H1 (cell line): ENCODE results near the gene SLC4A1AP. TPM values are rescaled to one million over a fixed set of nuclear protein-coding genes. Genes with fewer than 3 reads are reported as not detected.

Experiments used
- CTCF ChIP-seq, 3 experiments: IDR thresholded peaks; 1 replicate in 2 of 3; 2 replicates in 1 of 3; pipeline versions ENCODE4 v1.5.1 to v1.6.1; 2011; ENCODE audit warnings: low read length in 3 of 3, mild to moderate bottlenecking in 3 of 3, inconsistent platforms in 2 of 3, low read depth in 1 of 3, moderate library complexity in 1 of 3; ENCODE audit not compliant: insufficient read depth in 1 of 3; ENCODE audit errors: control extremely low read depth in 1 of 3
- HDAC2 ChIP-seq, 2 experiments: fragments of 300-600 bp in 1 of 2; sonication (generic) in 1 of 2; IDR thresholded peaks; 2 replicates each; pipeline ENCODE4 v1.6.1; 2011 to 2012; ENCODE audit warnings: low read depth in 2 of 2, low read length in 2 of 2, mild to moderate bottlenecking in 2 of 2, moderate library complexity in 2 of 2, borderline replicate concordance in 1 of 2, inconsistent platforms in 1 of 2
- JUND ChIP-seq: IDR thresholded peaks from 2 replicates; pipeline ENCODE4 v1.6.1; 2011; ENCODE audit warnings: mild to moderate bottlenecking, improper control_type of control experiment, low read length
- SUZ12 ChIP-seq: fragments of 200-600 bp; sonication (generic); IDR thresholded peaks from 2 replicates; pipeline ENCODE4 v1.6.1; 2012; ENCODE audit warnings: mild to moderate bottlenecking, inconsistent platforms, low read length, moderate library complexity, mixed read lengths
- TBP ChIP-seq: IDR thresholded peaks from 2 replicates; pipeline ENCODE4 v1.6.1; 2011; ENCODE audit warnings: low read depth, low read length, improper control_type of control experiment
- polyA plus RNA-seq, 7 experiments: library from polyadenylated mRNA; depleted of rRNA in 3 of 7; stranded (reverse) in 5 of 7; unstranded in 2 of 7; fragments of >200 nt in 5 of 7; fragments of 200-250 nt in 2 of 7; gene quantifications; 1 replicate in 5 of 7; 2 replicates in 1 of 7; 4 replicates in 1 of 7; pipeline versions ENCODE4 v1.2.1 to v1.2.3, GENCODE V29; 2011 to 2013; ENCODE audit warnings: missing spikeins in 2 of 7, mixed read lengths in 2 of 7
- total RNA-seq: library from RNA; stranded (reverse); fragmentation: NEBNext Ultra II Directional; extraction: Animal tissue kit (Norgen Biotek cat#: 25700); gene quantifications from 2 replicates; pipeline ENCODE4 v1.2.1, GENCODE V29; 2021

SLC4A1AP gene
- total and polyA plus RNA-seq, 2 of the 8 experiments (the other 6 are each of a cell fraction or from before 2014, with no cell fraction given): 8.1 to 18.4 TPM

GRCh38 chr2:27672723-27673486, 9.2 kb downstream of the SLC4A1AP start (continued):
- TF ChIP-seq CTCF (IDR thresholded peaks at IDR 0.05; ENCODE audit: control extremely low read depth in 1 of 3, insufficient read depth in 1 of 3, low read depth in 1 of 3, low read length in 3 of 3): no peak
- no peak for TF ChIP-seq TBP
- no peak for TF ChIP-seq SUZ12
- TF ChIP-seq JUND: no peak
- no peak for TF ChIP-seq HDAC2 (IDR thresholded peaks at IDR 0.05; ENCODE audit: borderline replicate concordance in 1 of 2, low read depth in 2 of 2, low read length in 2 of 2)
